NCI-H2196 (cell line): Measurements from ENCODE around the gene RAB28.

Experiments
- DNase-seq: peaks from one replicate; lab custom pipeline; 2025; ENCODE audit not compliant: unreplicated experiment; lab: John Stamatoyannopoulos, UW

Gene RAB28

GRCh38 chr4:13484122-13484748 lies at the start of gene RAB28:
Gene RAB28, minus strand, starts transcription at chr4:13484340.
- DNase-seq: peak; percentile 88

GRCh38 chr4:13531625-13531998 lies 47.5 kb upstream of the RAB28 start:
- DNase-seq: no peak

- no peak for DNase-seq
Measured at GRCh38 chr4:13530823-13531624, 46.9 kb upstream of the RAB28 start.

- no peak for DNase-seq
Measured at GRCh38 chr4:13529128-13529919, 45.2 kb upstream of the RAB28 start.

- no peak for DNase-seq
Measured at GRCh38 chr4:13528821-13529127, 44.6 kb upstream of the RAB28 start.

GRCh38 chr4:13527981-13528820 lies 44.1 kb upstream of the RAB28 start:
- no peak for DNase-seq

- no peak for DNase-seq
Measured at GRCh38 chr4:13527192-13527980, 43.2 kb upstream of the RAB28 start.

- no peak for DNase-seq
Measured at GRCh38 chr4:13526658-13527057, 42.5 kb upstream of the RAB28 start.

- DNase-seq: no peak
Measured at GRCh38 chr4:13525606-13526281, 41.6 kb upstream of the RAB28 start.

- no peak for DNase-seq
Measured at GRCh38 chr4:13524504-13525243, 40.5 kb upstream of the RAB28 start.

GRCh38 chr4:13523591-13524503 lies 39.7 kb upstream of the RAB28 start:
- DNase-seq: no peak

- DNase-seq: no peak
Measured at GRCh38 chr4:13523105-13523477, 39.0 kb upstream of the RAB28 start.

GRCh38 chr4:13522282-13523104 lies 38.4 kb upstream of the RAB28 start:
- no peak for DNase-seq

- no peak for DNase-seq
Measured at GRCh38 chr4:13521047-13521446, 36.9 kb upstream of the RAB28 start.

- no peak for DNase-seq
Measured at GRCh38 chr4:13516315-13516860, 32.2 kb upstream of the RAB28 start.

GRCh38 chr4:13515268-13515667 lies 31.1 kb upstream of the RAB28 start:
- no peak for DNase-seq

- no peak for DNase-seq
Measured at GRCh38 chr4:13514722-13515121, 30.6 kb upstream of the RAB28 start.
